Calu3 (cell line): ENCODE data around the gene SLBP. TPM values are rescaled to one million over a fixed set of nuclear protein-coding genes. Genes with fewer than 3 reads are reported as not detected.

Experiments used
- BruUV-seq: library from RNA; stranded (reverse); fragments of 400-500 nt; replicated peaks from 2 replicates; lab custom pipeline; 2021; lab: Mats Ljungman, UMichigan
- CTCF ChIA-PET: fragments of 300-600 bp; sonication (Branson Sonifier 250); formaldehyde crosslinking; loops from one replicate; lab custom pipeline; 2022; ENCODE audit warnings: antibody characterized with exemption; lab: Charles Lee
- DNase-seq: peaks from one replicate; pipeline ENCODE4 v3.0.0; 2022
- H3K27ac Mint-ChIP-seq: one replicate; pipeline ENCODE4 v1.8.0; 2022; ENCODE audit warnings: mixed read lengths; ENCODE audit not compliant: unreplicated experiment
- H3K27me3 Mint-ChIP-seq: one replicate; pipeline ENCODE4 v1.8.0; 2022; ENCODE audit warnings: mixed read lengths; ENCODE audit not compliant: unreplicated experiment
- H3K36me3 Mint-ChIP-seq: one replicate; pipeline ENCODE4 v1.8.0; 2022; ENCODE audit warnings: mild to moderate bottlenecking, moderate library complexity, mixed read lengths; ENCODE audit not compliant: insufficient read depth, unreplicated experiment
- H3K4me1 Mint-ChIP-seq: one replicate; pipeline ENCODE4 v1.8.0; 2022; ENCODE audit warnings: mild to moderate bottlenecking, low read depth, mixed read lengths; ENCODE audit not compliant: unreplicated experiment
- H3K4me3 Mint-ChIP-seq: one replicate; pipeline ENCODE4 v1.8.0; 2022; ENCODE audit warnings: mild to moderate bottlenecking, low read depth, moderate library complexity, mixed read lengths; ENCODE audit not compliant: unreplicated experiment
- H3K9me3 Mint-ChIP-seq: one replicate; pipeline ENCODE4 v1.8.0; 2022; ENCODE audit warnings: low read depth, mixed read lengths; ENCODE audit not compliant: unreplicated experiment
- intact Hi-C: fragments of 100-400 bp; cut with micrococcal nuclease; formaldehyde crosslinking; loops from one replicate; pipeline ENCODE4 v1.10.0; 2022; ENCODE audit not compliant: unreplicated experiment
- total RNA-seq: library from RNA; stranded (reverse); gene quantifications from 2 replicates; pipeline ENCODE4 v1.2.3, GENCODE V29; 2022
- TF ChIP-seq, protein P1 (sequence below): fragments of 200-600 bp; IDR thresholded peaks from one replicate; pipeline ENCODE4 v1.8.0; 2022; ENCODE audit warnings: antibody characterized with exemption; ENCODE audit not compliant: unreplicated experiment

The SLBP gene
- total RNA-seq, 1 experiment from 2014 or later, result 46.1 TPM

DNA sequence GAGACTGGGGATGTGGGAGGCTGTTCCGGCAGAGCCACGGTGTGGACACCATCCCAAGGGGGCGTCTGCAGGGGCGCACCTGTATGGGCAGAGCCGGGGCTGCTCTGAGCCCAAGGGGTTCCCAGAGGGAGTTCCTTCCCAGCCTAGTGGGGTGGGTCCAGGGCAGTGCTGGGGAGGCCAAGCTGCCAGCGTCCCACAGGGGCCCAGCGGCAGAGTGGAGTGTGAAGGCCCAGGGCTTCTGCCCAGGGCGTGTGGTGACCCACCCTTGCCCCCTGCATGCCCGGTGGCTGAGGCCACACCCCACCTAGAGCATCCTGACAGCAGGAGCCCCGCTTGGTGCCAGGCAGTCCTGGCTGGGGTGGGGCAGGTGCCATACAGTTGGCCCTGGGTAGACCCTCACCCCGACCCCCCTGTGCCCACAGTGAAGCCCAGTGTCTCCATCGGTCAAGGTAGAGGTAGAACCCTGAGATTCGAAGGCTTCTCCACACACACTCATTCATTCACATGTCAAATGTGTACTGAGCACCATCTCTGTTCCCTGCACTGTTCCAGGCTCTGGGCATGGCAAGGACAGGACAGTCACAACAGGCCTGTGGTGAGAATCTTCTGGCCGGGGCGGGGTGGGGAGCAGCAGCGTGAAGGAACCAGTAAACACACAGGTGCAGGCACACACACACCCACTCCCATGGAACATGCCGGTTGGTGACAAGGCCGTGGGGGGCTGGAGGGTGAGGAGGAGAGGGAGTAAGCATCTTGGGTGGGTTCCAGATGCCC, 38.4 kb upstream of the SLBP start:
- CTCF ChIA-PET, result interaction anchor here (2.0 kb wide), 1 partner anchor 60 kb away, joined by 4 read pairs; no protein-coding TSS in a partner anchor
- intact Hi-C loops, result no loop called here
- no peaks in the 10 kb centered on the region for H3K27me3 Mint-ChIP-seq
- no peak overlapping the region for H3K27ac Mint-ChIP-seq
- TF ChIP-seq, protein P1, sequence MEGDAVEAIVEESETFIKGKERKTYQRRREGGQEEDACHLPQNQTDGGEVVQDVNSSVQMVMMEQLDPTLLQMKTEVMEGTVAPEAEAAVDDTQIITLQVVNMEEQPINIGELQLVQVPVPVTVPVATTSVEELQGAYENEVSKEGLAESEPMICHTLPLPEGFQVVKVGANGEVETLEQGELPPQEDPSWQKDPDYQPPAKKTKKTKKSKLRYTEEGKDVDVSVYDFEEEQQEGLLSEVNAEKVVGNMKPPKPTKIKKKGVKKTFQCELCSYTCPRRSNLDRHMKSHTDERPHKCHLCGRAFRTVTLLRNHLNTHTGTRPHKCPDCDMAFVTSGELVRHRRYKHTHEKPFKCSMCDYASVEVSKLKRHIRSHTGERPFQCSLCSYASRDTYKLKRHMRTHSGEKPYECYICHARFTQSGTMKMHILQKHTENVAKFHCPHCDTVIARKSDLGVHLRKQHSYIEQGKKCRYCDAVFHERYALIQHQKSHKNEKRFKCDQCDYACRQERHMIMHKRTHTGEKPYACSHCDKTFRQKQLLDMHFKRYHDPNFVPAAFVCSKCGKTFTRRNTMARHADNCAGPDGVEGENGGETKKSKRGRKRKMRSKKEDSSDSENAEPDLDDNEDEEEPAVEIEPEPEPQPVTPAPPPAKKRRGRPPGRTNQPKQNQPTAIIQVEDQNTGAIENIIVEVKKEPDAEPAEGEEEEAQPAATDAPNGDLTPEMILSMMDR, result no peak
- DNase-seq, result no peak
- no peak overlapping the region for H3K4me3 Mint-ChIP-seq
- no peaks in the 10 kb centered on the region for H3K9me3 Mint-ChIP-seq
- H3K4me1 Mint-ChIP-seq, result no peaks in the 10 kb centered on the region
- BruUV-seq, result no TSS peak
- peaks cover 5% of the 10 kb centered on the region for H3K36me3 Mint-ChIP-seq

DNA sequence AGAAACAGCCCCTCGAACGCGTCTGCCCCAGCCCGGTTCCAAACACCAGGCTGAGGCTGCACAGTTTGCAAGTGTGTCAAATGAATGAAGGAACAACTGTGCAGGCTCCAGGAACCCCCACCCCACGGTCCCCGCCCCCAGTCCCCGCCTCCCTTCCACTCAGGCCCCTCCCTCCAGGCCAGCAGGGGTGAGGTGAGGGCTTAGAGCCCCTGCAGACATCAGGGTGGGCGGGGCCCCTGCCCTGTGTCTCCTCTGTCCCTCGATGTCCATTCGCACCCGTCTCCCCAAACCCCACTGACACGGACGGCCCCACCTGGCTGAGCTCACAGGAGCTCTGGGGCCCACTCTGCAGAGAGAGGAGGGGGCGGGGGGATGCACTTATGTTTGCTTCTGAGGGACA, 37.7 kb upstream of the SLBP start:
- H3K36me3 Mint-ChIP-seq, result peaks cover 11% of the 10 kb centered on the region
- H3K27me3 Mint-ChIP-seq, result no peaks in the 10 kb centered on the region
- TF ChIP-seq, protein P1, result no peak
- DNase-seq, result no peak
- intact Hi-C loops, result no loop called here
- no peaks in the 10 kb centered on the region for H3K4me1 Mint-ChIP-seq
- H3K9me3 Mint-ChIP-seq, result no peaks in the 10 kb centered on the region
- BruUV-seq, result no TSS peak
- H3K4me3 Mint-ChIP-seq, result no peak overlapping the region
- H3K27ac Mint-ChIP-seq, result no peak overlapping the region
- CTCF ChIA-PET, result no interaction called here

DNA sequence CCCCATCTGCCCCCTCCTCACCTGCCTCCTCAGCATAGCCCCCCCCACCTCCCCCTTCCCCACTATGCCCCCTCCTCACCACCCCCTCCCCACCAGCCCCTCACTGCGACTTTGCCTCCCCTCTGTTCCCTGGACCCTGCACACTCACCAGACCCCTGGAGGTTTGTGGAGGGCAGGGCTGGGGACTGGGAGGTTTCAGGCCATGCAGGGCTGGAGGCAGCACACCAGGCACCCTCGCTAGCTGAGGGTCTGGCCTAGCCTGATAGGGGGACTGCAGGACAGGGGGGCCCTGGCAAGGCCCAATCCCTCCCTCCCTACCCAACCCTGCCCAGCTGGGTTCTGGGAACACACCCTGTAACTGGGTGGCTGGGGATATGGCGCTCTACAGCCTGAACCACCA, 37.3 kb upstream of the SLBP start:
- no peak overlapping the region for H3K27ac Mint-ChIP-seq
- BruUV-seq, result no TSS peak
- no peaks in the 10 kb centered on the region for H3K9me3 Mint-ChIP-seq
- TF ChIP-seq, protein P1, result no peak
- no peak overlapping the region for H3K4me3 Mint-ChIP-seq
- CTCF ChIA-PET, result no interaction called here
- intact Hi-C loops, result no loop called here
- H3K36me3 Mint-ChIP-seq, result peaks cover 14% of the 10 kb centered on the region
- no peaks in the 10 kb centered on the region for H3K4me1 Mint-ChIP-seq
- H3K27me3 Mint-ChIP-seq, result no peaks in the 10 kb centered on the region
- DNase-seq, result no peak

DNA sequence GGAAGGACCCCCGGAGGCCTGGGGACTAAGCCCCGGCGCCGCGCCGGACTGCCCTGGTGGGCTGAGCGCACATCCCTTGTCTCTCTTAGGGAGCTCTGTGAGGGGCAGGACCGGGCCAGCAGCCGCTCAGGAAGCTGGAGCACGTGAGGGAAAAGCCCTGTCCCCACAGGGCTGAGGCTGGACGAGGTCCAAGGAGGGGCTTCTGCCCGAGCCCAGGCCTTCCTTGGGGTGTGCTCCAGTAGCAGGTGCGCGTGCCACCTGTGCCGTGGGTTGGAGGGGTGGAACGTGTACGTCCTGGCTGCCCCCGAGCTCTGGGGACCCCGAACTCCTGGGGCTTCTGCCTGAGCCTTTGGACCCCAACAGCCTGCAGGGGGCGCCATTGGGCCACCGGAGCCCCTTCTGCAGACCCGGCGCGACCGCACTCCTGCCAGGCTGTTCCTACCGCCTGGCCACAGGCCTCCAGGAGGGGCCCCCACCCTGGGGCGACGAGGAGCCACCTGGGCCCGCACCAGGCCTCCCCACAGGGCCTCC, 36.4 kb upstream of the SLBP start:
- Mint-ChIP-seq H3K36me3 (peaks cover 14% of the 10 kb centered on the region), H3K4me3 (no peak overlapping the region), H3K27me3 (no peaks in the 10 kb centered on the region), H3K9me3 (no peaks in the 10 kb centered on the region), H3K27ac (no peak overlapping the region), H3K4me1 (no peaks in the 10 kb centered on the region)
- DNase-seq, result peak; percentile 89
- CTCF ChIA-PET, result interaction anchor here (2.6 kb wide), 1 partner anchor 62 kb away, joined by 18 read pairs; no protein-coding TSS in a partner anchor
- TF ChIP-seq, protein P1, result peak; percentile 78
- intact Hi-C loops, result loop anchor here (1.0 kb wide), 1 partner anchor 62 kb away; no protein-coding TSS in a partner anchor
- no TSS peak for BruUV-seq
